CD4-positive, alpha-beta T cell treated with Interleukin-4 for 1 hour (primary cell): ENCODE measurements around the gene SEC31A.
A peak's percentile ranks its signal among the peaks of the same experiment; 100 is the strongest.
"Not testable (repeated sequence)": the region's sequence is repeated elsewhere in the genome, so short reads cannot be mapped to it uniquely, and the experiment has no call there.

Experiments
- DNase-seq, 2 donors: peaks; one replicate each; pipeline ENCODE4 v3.0.0-alpha.2; 2020 to 2022

The SEC31A gene

GRCh38 chr4:82833696-82834313 lies 57.1 kb downstream of the SEC31A start:
- DNase-seq, result no peak

- not testable (repeated sequence) for DNase-seq
Observed at GRCh38 chr4:82833060-82833459, 57.9 kb downstream of the SEC31A start.

GRCh38 chr4:82825425-82825824 lies 65.5 kb downstream of the SEC31A start:
- DNase-seq, result no peak

GRCh38 chr4:82823062-82823461 lies 67.9 kb downstream of the SEC31A start:
- DNase-seq, result no peak

GRCh38 chr4:82820689-82821088 lies 70.3 kb downstream of the SEC31A start:
- DNase-seq, result no peak

- DNase-seq, result no peak
Observed at GRCh38 chr4:82818664-82819662, 72.0 kb downstream of the SEC31A start.

GRCh38 chr4:82816874-82817273 lies 74.1 kb downstream of the SEC31A start:
- not testable (repeated sequence) for DNase-seq

- no peak for DNase-seq
Observed at GRCh38 chr4:82814034-82814433, 76.9 kb downstream of the SEC31A start.

- DNase-seq, result no peak
Observed at GRCh38 chr4:82811838-82812341, 79.1 kb downstream of the SEC31A start.

- no peak for DNase-seq
Observed at GRCh38 chr4:82811392-82811791, 79.6 kb downstream of the SEC31A start.

- no peak for DNase-seq
Observed at GRCh38 chr4:82810176-82810575, 80.8 kb downstream of the SEC31A start.

- DNase-seq, result no peak
Observed at GRCh38 chr4:82809619-82810018, 81.3 kb downstream of the SEC31A start.

GRCh38 chr4:82803746-82804145 lies 87.2 kb downstream of the SEC31A start:
- no peak for DNase-seq

- DNase-seq, result no peak
Observed at GRCh38 chr4:82802911-82803310, 88.0 kb downstream of the SEC31A start.

GRCh38 chr4:82801910-82802521 lies 88.9 kb downstream of the SEC31A start:
- no peak for DNase-seq

GRCh38 chr4:82799006-82799881 lies 91.7 kb downstream of the SEC31A start:
- no peak for DNase-seq

GRCh38 chr4:82798168-82799005 lies 92.6 kb downstream of the SEC31A start, which contains the start of gene SCD5:
TSS of gene SCD5 (minus strand) at chr4:82798796. CDS start at chr4:82798537, 259 bp downstream.
- DNase-seq, result peak; percentile 68 to 79

GRCh38 chr4:82797405-82798111 lies 93.4 kb downstream of the SEC31A start:
- peak in 1 of 2 donors; percentile 13 for DNase-seq

GRCh38 chr4:82797040-82797404 lies 93.9 kb downstream of the SEC31A start:
- DNase-seq, result no peak

- DNase-seq, result no peak
Observed at GRCh38 chr4:82792912-82793649, 97.9 kb downstream of the SEC31A start.
